Measurements from ENCODE around the gene STX3. TPM values are rescaled to one million over a fixed set of nuclear protein-coding genes. Genes with fewer than 3 reads are reported as not detected.
"Not testable (repeated sequence)": the region's sequence is repeated elsewhere in the genome, so short reads cannot be mapped to it uniquely, and the experiment has no call there.

STX3 gene
- total RNA-seq, 1 experiment from 2014 or later, result 82.8 TPM

GRCh38 chr11:59810911-59811259 lies 55.7 kb downstream of the STX3 start:
- DNase-seq (ENCODE audit: low read depth, low spot score), result no peak
- in situ Hi-C loops (cut with HindIII; ENCODE audit: low pct_unique_long_range_greater_than_20kb, low sequenced_read_pairs), result no loop called here

GRCh38 chr11:59812220-59812619 lies 57.0 kb downstream of the STX3 start:
- in situ Hi-C loops (cut with HindIII; ENCODE audit: low pct_unique_long_range_greater_than_20kb, low sequenced_read_pairs), result no loop called here
- DNase-seq (ENCODE audit: low read depth, low spot score), result no peak

- in situ Hi-C loops (cut with HindIII; ENCODE audit: low pct_unique_long_range_greater_than_20kb, low sequenced_read_pairs), result no loop called here
- DNase-seq (ENCODE audit: low read depth, low spot score), result no peak
Measured at GRCh38 chr11:59813364-59813763, 58.2 kb downstream of the STX3 start.

GRCh38 chr11:59814021-59814420 lies 58.8 kb downstream of the STX3 start:
- in situ Hi-C loops (cut with HindIII; ENCODE audit: low pct_unique_long_range_greater_than_20kb, low sequenced_read_pairs), result no loop called here
- no peak for DNase-seq (ENCODE audit: low read depth, low spot score)

- no peak for DNase-seq (ENCODE audit: low read depth, low spot score)
- in situ Hi-C loops (cut with HindIII; ENCODE audit: low pct_unique_long_range_greater_than_20kb, low sequenced_read_pairs), result no loop called here
Measured at GRCh38 chr11:59815754-59816153, 60.6 kb downstream of the STX3 start.

- in situ Hi-C loops (cut with HindIII; ENCODE audit: low pct_unique_long_range_greater_than_20kb, low sequenced_read_pairs); DNase-seq (ENCODE audit: low read depth, low spot score): not testable (repeated sequence)
Measured at GRCh38 chr11:59816434-59816833, 61.3 kb downstream of the STX3 start.

GRCh38 chr11:59818572-59818971 lies 63.4 kb downstream of the STX3 start:
- DNase-seq (ENCODE audit: low read depth, low spot score), result no peak
- in situ Hi-C loops (cut with HindIII; ENCODE audit: low pct_unique_long_range_greater_than_20kb, low sequenced_read_pairs), result no loop called here

- peak; percentile 82 for DNase-seq (ENCODE audit: low read depth, low spot score)
- in situ Hi-C loops (cut with HindIII; ENCODE audit: low pct_unique_long_range_greater_than_20kb, low sequenced_read_pairs), result no loop called here
Measured at GRCh38 chr11:59822989-59823566, 67.9 kb downstream of the STX3 start.

- in situ Hi-C loops (cut with HindIII; ENCODE audit: low pct_unique_long_range_greater_than_20kb, low sequenced_read_pairs), result no loop called here
- no peak for DNase-seq (ENCODE audit: low read depth, low spot score)
Measured at GRCh38 chr11:59829358-59829757, 74.2 kb downstream of the STX3 start.

GRCh38 chr11:59833602-59834001 lies 78.4 kb downstream of the STX3 start:
- in situ Hi-C loops (cut with HindIII; ENCODE audit: low pct_unique_long_range_greater_than_20kb, low sequenced_read_pairs), result no loop called here
- DNase-seq (ENCODE audit: low read depth, low spot score), result no peak

GRCh38 chr11:59839615-59840014 lies 84.4 kb downstream of the STX3 start:
- in situ Hi-C loops (cut with HindIII; ENCODE audit: low pct_unique_long_range_greater_than_20kb, low sequenced_read_pairs), result no loop called here
- no peak for DNase-seq (ENCODE audit: low read depth, low spot score)

- no peak for DNase-seq (ENCODE audit: low read depth, low spot score)
- in situ Hi-C loops (cut with HindIII; ENCODE audit: low pct_unique_long_range_greater_than_20kb, low sequenced_read_pairs), result no loop called here
Measured at GRCh38 chr11:59841514-59841913, 86.3 kb downstream of the STX3 start.

GRCh38 chr11:59842316-59842715 lies 87.1 kb downstream of the STX3 start:
- DNase-seq (ENCODE audit: low read depth, low spot score), result no peak
- in situ Hi-C loops (cut with HindIII; ENCODE audit: low pct_unique_long_range_greater_than_20kb, low sequenced_read_pairs), result no loop called here

GRCh38 chr11:59845399-59845798 lies 90.2 kb downstream of the STX3 start, which contains the start of gene CBLIF:
Gene CBLIF (minus strand): TSS chr11:59845499. CDS start chr11:59845453, 46 bp downstream.
- DNase-seq (ENCODE audit: low read depth, low spot score), result no peak
- in situ Hi-C loops (cut with HindIII; ENCODE audit: low pct_unique_long_range_greater_than_20kb, low sequenced_read_pairs), result no loop called here

GRCh38 chr11:59846556-59846955 lies 91.4 kb downstream of the STX3 start:
- no peak for DNase-seq (ENCODE audit: low read depth, low spot score)
- in situ Hi-C loops (cut with HindIII; ENCODE audit: low pct_unique_long_range_greater_than_20kb, low sequenced_read_pairs), result no loop called here

- in situ Hi-C loops (cut with HindIII; ENCODE audit: low pct_unique_long_range_greater_than_20kb, low sequenced_read_pairs), result no loop called here
- DNase-seq (ENCODE audit: low read depth, low spot score), result no peak
Measured at GRCh38 chr11:59847626-59848025, 92.5 kb downstream of the STX3 start.

- in situ Hi-C loops (cut with HindIII; ENCODE audit: low pct_unique_long_range_greater_than_20kb, low sequenced_read_pairs); DNase-seq (ENCODE audit: low read depth, low spot score): not testable (repeated sequence)
Measured at GRCh38 chr11:59848439-59848838, 93.3 kb downstream of the STX3 start.

- in situ Hi-C loops (cut with HindIII; ENCODE audit: low pct_unique_long_range_greater_than_20kb, low sequenced_read_pairs), result no loop called here
- DNase-seq (ENCODE audit: low read depth, low spot score), result no peak
Measured at GRCh38 chr11:59849129-59849528, 94.0 kb downstream of the STX3 start.

- in situ Hi-C loops (cut with HindIII; ENCODE audit: low pct_unique_long_range_greater_than_20kb, low sequenced_read_pairs); DNase-seq (ENCODE audit: low read depth, low spot score): not testable (repeated sequence)
Measured at GRCh38 chr11:59849551-59849950, 94.4 kb downstream of the STX3 start.

GRCh38 chr11:59851416-59851815 lies 96.2 kb downstream of the STX3 start:
- in situ Hi-C loops (cut with HindIII; ENCODE audit: low pct_unique_long_range_greater_than_20kb, low sequenced_read_pairs), result not testable (repeated sequence)

More at GRCh38 chr11:59851416-59851815, 96.2 kb downstream of the STX3 start:
- not testable (repeated sequence) for DNase-seq (ENCODE audit: low read depth, low spot score)

All from SK-MEL-5 (cell line).